Measurements from ENCODE around the gene L3HYPDH.
A peak's percentile ranks its signal among the peaks of the same experiment; 100 is the strongest.
"Not testable (repeated sequence)": the region's sequence is repeated elsewhere in the genome, so short reads cannot be mapped to it uniquely, and the experiment has no call there.

Gene L3HYPDH

GRCh38 chr14:59475709-59476108 is 8.5 kb downstream of the L3HYPDH start:
- DNase-seq, result no peak

GRCh38 chr14:59474172-59474571 is 10.0 kb downstream of the L3HYPDH start:
- DNase-seq, result no peak

GRCh38 chr14:59465316-59466135 is 18.7 kb downstream of the L3HYPDH start, which contains the start of gene GPR135:
GPR135 (minus strand) TSS chr14:59465380; CDS start chr14:59465226, 154 bp downstream.
- DNase-seq, result peak; percentile 34

- peak; percentile 49 for DNase-seq
These were observed 19.5 kb downstream of the L3HYPDH start for GRCh38 chr14:59464486-59465315.

- no peak for DNase-seq
These were observed 20.3 kb downstream of the L3HYPDH start for GRCh38 chr14:59463787-59464485.

GRCh38 chr14:59461891-59462290 is 22.3 kb downstream of the L3HYPDH start:
- DNase-seq, result no peak

GRCh38 chr14:59460378-59460777 is 23.8 kb downstream of the L3HYPDH start:
- no peak for DNase-seq

GRCh38 chr14:59458486-59458885 is 25.7 kb downstream of the L3HYPDH start:
- DNase-seq, result no peak

- DNase-seq, result no peak
These were observed 28.8 kb downstream of the L3HYPDH start for GRCh38 chr14:59455411-59455810.

GRCh38 chr14:59454139-59454538 is 30.1 kb downstream of the L3HYPDH start:
- no peak for DNase-seq

- no peak for DNase-seq
These were observed 32.4 kb downstream of the L3HYPDH start for GRCh38 chr14:59451849-59452248.

- no peak for DNase-seq
These were observed 33.5 kb downstream of the L3HYPDH start for GRCh38 chr14:59450716-59451115.

- DNase-seq, result not testable (repeated sequence)
These were observed 35.5 kb downstream of the L3HYPDH start for GRCh38 chr14:59448673-59449072.

- DNase-seq, result no peak
These were observed 44.8 kb downstream of the L3HYPDH start for GRCh38 chr14:59439256-59439965.

GRCh38 chr14:59438195-59438647 is 46.0 kb downstream of the L3HYPDH start:
- no peak for DNase-seq

- no peak for DNase-seq
These were observed 48.2 kb downstream of the L3HYPDH start for GRCh38 chr14:59435987-59436386.

GRCh38 chr14:59435101-59435500 is 49.1 kb downstream of the L3HYPDH start:
- no peak for DNase-seq

- no peak for DNase-seq
These were observed 54.4 kb downstream of the L3HYPDH start for GRCh38 chr14:59429790-59430189.

GRCh38 chr14:59428581-59429012 is 55.6 kb downstream of the L3HYPDH start:
- no peak for DNase-seq

GRCh38 chr14:59427653-59428580 is 56.3 kb downstream of the L3HYPDH start:
- no peak for DNase-seq

GRCh38 chr14:59425322-59425935 is 58.8 kb downstream of the L3HYPDH start:
- DNase-seq, result no peak
